Stimulated activated effector memory CD8-positive, alpha-beta T cell treated with anti-CD3 and anti-CD28 coated beads, Interleukin-12 subunit alpha, Interleukin-12 subunit beta, amount 100 ng/mL, for 72 hours (primary cell): ENCODE measurements around the gene SLC35F1.
"Not testable (repeated sequence)": the region's sequence is repeated elsewhere in the genome, so short reads cannot be mapped to it uniquely, and the experiment has no call there.

Experiments used
- ATAC-seq: fragments of 150-1000 bp; cut with Tn5 transposase; 2 replicates; pipeline ENCODE4 v1.10.0; 2021
- DNase-seq, 2 donors: peaks; one replicate each; pipeline ENCODE4 v3.0.0; 2021 to 2022; ENCODE audit warnings: low spot score in 2 of 2
- H3K27ac Mint-ChIP-seq: one replicate; pipeline ENCODE4 v1.8.0; 2022; ENCODE audit warnings: mild to moderate bottlenecking, mixed read lengths
- H3K36me3 Mint-ChIP-seq: one replicate; pipeline ENCODE4 v1.8.0; 2022; ENCODE audit warnings: mild to moderate bottlenecking, mixed read lengths
- H3K4me1 Mint-ChIP-seq: one replicate; pipeline ENCODE4 v1.8.0; 2022; ENCODE audit warnings: mixed read lengths
- H3K4me3 Mint-ChIP-seq: one replicate; pipeline ENCODE4 v1.8.0; 2022; ENCODE audit warnings: mild to moderate bottlenecking, mixed read lengths
- H3K9me3 Mint-ChIP-seq: one replicate; pipeline ENCODE4 v1.8.0; 2022; ENCODE audit warnings: mixed read lengths

The SLC35F1 gene

GRCh38 chr6:117955684-117956256, 48.7 kb downstream of the SLC35F1 start:
- Mint-ChIP-seq H3K36me3 (no peaks in the 10 kb centered on the region), H3K4me3 (no peak overlapping the region), H3K27ac (no peak overlapping the region), H3K4me1 (no peaks in the 10 kb centered on the region), H3K9me3 (no peaks in the 10 kb centered on the region)
- no peak for DNase-seq
- ATAC-seq = peak; percentile 39

DNA sequence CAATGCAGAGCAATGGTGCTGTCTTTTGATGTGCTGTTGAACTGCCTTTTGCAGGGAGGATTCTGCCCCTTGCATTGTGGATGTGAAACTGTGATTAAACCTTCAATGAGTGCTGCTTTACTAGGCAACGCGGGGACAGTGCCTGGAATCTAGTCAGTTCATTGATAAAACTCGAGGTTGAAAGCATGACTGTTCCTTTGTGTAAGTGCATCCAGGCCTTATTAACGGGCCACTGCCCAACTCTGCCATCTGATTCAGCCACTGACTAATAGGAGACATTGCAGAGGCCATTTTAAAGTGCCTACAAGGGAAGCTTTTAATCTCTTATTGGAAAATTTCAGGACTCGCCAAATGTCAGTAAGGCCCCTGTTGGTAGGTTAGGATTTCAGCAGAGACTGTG, 49.3 kb downstream of the SLC35F1 start:
- no peak for ATAC-seq
- Mint-ChIP-seq H3K9me3 (no peaks in the 10 kb centered on the region), H3K4me1 (no peaks in the 10 kb centered on the region), H3K27ac (no peak overlapping the region), H3K36me3 (no peaks in the 10 kb centered on the region), H3K4me3 (no peak overlapping the region)
- no peak for DNase-seq

GRCh38 chr6:117958536-117958935, 51.5 kb downstream of the SLC35F1 start:
- Mint-ChIP-seq H3K4me3 (no peak overlapping the region), H3K36me3 (no peaks in the 10 kb centered on the region)

DNA sequence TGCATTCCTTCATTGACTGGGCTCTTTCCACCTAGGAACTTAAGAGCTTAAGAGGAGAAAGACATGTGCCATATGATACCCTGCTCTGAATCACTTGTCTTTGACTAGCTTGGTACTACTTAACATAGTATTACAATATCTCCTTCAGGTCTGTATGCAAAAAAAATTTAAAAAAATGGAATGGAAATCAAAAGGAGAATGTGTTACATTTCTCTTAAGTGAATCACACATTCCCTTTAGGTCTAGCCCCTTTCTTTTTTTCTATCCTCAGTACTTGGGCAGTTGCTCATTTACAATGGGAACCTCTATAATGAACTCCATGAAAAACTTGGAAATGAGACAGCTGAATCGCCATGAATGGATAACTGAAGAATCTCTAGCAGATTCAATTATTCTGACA, 53.8 kb downstream of the SLC35F1 start:
- Mint-ChIP-seq H3K27ac (no peak overlapping the region), H3K4me1 (no peaks in the 10 kb centered on the region), H3K36me3 (no peaks in the 10 kb centered on the region), H3K4me3 (no peak overlapping the region), H3K9me3 (peaks cover 3% of the 10 kb centered on the region)
- ATAC-seq (no peak), DNase-seq (no peak)

More at GRCh38 chr6:117958536-117958935, 51.5 kb downstream of the SLC35F1 start:
- no peak for ATAC-seq
- no peak for DNase-seq
- Mint-ChIP-seq H3K9me3 (no peaks in the 10 kb centered on the region), H3K27ac (no peak overlapping the region), H3K4me1 (no peaks in the 10 kb centered on the region)

DNA sequence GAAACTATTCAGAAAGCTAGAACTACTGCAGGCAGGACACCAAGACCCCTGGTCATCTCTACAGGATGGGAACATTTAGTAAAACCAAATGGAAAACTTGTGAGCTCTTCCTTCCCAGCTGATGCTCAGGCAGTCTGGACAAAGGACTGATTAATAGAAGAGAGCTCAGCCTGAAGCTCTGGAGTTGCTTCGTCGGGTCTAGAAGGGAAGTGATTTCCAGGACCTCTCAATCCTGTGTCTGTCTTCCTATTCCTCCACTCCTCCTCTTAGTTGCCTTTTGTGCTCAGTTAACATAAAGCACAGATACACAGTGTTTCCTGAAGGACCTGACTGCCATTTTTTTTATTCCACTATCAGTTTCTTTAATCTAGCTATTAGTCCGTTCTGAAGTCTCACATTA, 54.2 kb downstream of the SLC35F1 start:
- Mint-ChIP-seq H3K36me3 (no peaks in the 10 kb centered on the region), H3K27ac (no peak overlapping the region), H3K9me3 (peaks cover 3% of the 10 kb centered on the region), H3K4me1 (no peaks in the 10 kb centered on the region), H3K4me3 (no peak overlapping the region)
- no peak for ATAC-seq
- DNase-seq = no peak

DNA sequence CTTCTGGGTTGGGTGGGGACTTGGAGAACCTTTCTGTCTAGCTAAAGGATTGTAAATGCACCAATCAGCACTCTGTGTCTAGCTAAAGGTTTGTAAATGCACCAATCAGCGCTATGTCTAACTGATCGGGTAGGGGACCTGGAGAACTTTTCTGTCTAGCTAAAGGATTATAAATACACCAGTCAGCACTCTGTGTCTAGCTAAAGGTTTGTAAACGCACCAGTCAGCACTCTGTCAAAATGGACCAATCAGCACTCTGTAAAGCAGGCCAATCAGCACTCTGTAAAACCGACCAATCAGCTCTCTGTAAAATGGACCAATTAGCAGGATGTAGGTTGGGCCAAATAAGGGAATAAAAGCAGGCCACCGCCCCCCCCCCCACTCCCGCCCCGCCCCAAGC, 58.7 kb downstream of the SLC35F1 start:
- not testable (repeated sequence) for H3K9me3 Mint-ChIP-seq, H3K4me3 Mint-ChIP-seq, H3K4me1 Mint-ChIP-seq, DNase-seq, ATAC-seq, H3K27ac Mint-ChIP-seq, H3K36me3 Mint-ChIP-seq

GRCh38 chr6:117971637-117972036, 64.6 kb downstream of the SLC35F1 start:
- no peak for ATAC-seq
- Mint-ChIP-seq H3K4me1 (no peaks in the 10 kb centered on the region), H3K27ac (no peak overlapping the region), H3K4me3 (no peak overlapping the region), H3K9me3 (peaks cover under 1% of the 10 kb centered on the region), H3K36me3 (no peaks in the 10 kb centered on the region)
- DNase-seq = no peak

GRCh38 chr6:117974914-117975627, 68.0 kb downstream of the SLC35F1 start:
- no peaks in the 10 kb centered on the region for H3K36me3 Mint-ChIP-seq
- H3K9me3 Mint-ChIP-seq = no peaks in the 10 kb centered on the region
- DNase-seq (no peak), ATAC-seq (no peak)
- H3K4me1 Mint-ChIP-seq = no peaks in the 10 kb centered on the region
- H3K27ac Mint-ChIP-seq = no peak overlapping the region
- no peak overlapping the region for H3K4me3 Mint-ChIP-seq

DNA sequence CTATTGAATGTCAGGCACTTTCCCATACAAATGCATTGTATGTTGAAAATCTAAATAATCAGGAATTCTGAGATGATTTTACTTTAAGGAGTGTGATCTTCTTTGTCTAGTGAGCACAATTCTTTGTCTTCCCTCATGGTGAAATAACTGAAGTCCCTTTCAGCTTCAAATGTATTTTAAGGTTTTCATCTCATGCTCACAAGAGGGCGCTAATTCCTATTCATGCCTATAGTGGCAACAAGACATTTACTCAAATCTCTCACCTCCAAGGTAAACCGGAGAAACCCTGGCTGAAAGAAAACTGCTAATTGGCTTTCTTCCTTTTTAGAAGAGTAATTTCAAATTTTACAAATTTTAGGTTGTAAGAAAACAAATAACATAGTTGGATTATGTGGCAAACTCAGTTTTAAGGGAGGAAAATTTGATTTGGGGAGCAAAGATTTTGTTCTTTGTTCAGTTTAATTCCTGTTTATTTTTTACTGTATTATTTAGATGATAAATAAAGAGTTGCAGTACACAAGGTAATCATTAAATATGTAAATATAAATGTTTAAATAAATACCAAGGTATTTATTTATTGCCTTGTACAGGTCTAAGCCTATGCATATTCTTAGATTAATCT, 69.1 kb downstream of the SLC35F1 start:
- DNase-seq = no peak
- Mint-ChIP-seq H3K27ac (no peak overlapping the region), H3K9me3 (no peaks in the 10 kb centered on the region), H3K36me3 (no peaks in the 10 kb centered on the region), H3K4me1 (no peaks in the 10 kb centered on the region), H3K4me3 (no peak overlapping the region)
- ATAC-seq = no peak

DNA sequence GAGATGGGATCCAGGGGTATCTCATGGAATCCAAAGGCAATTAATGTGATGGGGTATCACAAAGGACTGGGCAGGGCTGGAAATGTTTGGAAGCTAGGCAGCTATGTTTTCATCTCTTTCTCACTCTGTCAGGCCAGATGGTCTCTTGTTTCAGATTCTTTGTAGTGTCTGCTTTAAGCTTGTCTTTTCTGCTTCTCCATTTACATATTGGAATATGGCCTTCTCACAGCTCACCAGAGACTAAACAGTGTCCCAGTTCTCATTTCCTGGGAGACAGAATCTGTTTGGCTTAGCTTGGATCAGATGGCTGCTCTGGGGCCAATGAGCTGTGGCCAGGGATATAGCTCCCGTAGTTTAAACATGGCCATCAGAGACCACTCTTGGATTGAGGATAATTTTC, 78.9 kb downstream of the SLC35F1 start:
- Mint-ChIP-seq H3K27ac (no peak overlapping the region), H3K36me3 (no peaks in the 10 kb centered on the region), H3K4me3 (no peak overlapping the region), H3K4me1 (no peaks in the 10 kb centered on the region), H3K9me3 (no peaks in the 10 kb centered on the region)
- no peak for DNase-seq
- ATAC-seq = no peak

- DNase-seq (no peak), ATAC-seq (no peak)
- no peaks in the 10 kb centered on the region for H3K9me3 Mint-ChIP-seq
- H3K4me1 Mint-ChIP-seq = no peaks in the 10 kb centered on the region
- H3K27ac Mint-ChIP-seq = no peak overlapping the region
- no peaks in the 10 kb centered on the region for H3K36me3 Mint-ChIP-seq
- no peak overlapping the region for H3K4me3 Mint-ChIP-seq
These were observed 79.3 kb downstream of the SLC35F1 start for GRCh38 chr6:117986396-117986795.

DNA sequence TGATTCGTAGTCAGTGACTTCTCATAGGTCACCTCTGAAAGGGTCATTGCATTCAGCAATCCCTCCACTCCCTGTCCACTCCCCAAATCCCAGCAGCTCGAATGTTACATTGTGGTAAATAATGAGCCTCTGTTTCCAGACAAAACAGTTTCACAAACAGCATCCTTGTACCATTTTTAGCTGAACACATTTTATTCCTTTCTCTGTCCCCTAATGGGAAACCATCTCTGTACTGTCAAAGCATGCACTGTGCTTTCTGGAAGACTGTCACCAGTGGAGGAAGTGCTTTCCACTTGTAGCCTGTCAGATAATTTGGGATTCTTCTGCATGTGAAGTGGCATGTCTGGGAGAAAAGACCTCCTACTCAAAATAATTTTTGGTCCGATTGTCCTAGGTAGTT, 82.0 kb downstream of the SLC35F1 start:
- ATAC-seq (no peak), DNase-seq (no peak)
- no peak overlapping the region for H3K27ac Mint-ChIP-seq
- no peaks in the 10 kb centered on the region for H3K4me1 Mint-ChIP-seq
- no peaks in the 10 kb centered on the region for H3K9me3 Mint-ChIP-seq
- H3K4me3 Mint-ChIP-seq = no peak overlapping the region
- H3K36me3 Mint-ChIP-seq = no peaks in the 10 kb centered on the region

DNA sequence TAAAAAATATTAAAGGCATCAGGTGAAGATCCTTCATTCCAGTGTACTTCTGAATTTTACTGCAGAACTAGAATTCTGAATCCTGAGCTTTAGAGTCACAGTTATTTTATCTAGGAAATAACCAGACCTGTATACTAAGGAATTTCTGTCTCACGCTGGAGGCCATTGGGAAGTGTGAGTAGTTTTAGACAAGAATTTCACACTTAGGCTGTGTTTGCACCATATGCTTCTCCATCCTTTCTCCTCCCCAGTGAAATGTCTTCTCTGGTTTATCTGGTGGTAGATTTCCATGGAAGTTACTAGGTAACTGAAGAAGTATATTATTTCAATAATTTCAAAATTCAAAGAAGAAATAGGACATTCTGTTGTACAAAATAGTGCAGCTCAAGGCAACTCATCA, 83.1 kb downstream of the SLC35F1 start:
- H3K36me3 Mint-ChIP-seq = no peaks in the 10 kb centered on the region
- ATAC-seq (no peak), DNase-seq (no peak)
- H3K4me1 Mint-ChIP-seq = no peaks in the 10 kb centered on the region
- H3K4me3 Mint-ChIP-seq = no peak overlapping the region
- no peaks in the 10 kb centered on the region for H3K9me3 Mint-ChIP-seq
- H3K27ac Mint-ChIP-seq = no peak overlapping the region

DNA sequence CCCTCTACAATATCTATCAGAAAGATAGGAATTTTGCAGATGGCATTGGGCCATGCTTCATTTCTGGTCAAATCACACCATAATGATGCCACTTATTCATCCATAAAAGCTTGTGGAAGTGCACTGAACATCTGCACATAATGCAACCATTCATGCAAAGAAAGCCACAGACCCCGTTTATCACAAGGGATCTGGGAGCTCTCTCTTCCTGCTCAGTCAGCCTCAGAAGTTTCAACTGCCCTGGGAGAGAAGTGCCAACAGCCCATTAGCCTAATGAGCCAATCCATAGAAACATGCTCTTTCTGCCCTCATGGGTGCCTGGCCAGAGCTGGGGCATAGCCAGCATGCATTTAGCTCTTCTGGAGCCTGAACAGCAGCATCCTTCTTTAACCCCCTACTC, 85.8 kb downstream of the SLC35F1 start:
- DNase-seq = no peak
- Mint-ChIP-seq H3K4me1 (no peaks in the 10 kb centered on the region), H3K36me3 (no peaks in the 10 kb centered on the region), H3K27ac (no peak overlapping the region), H3K9me3 (no peaks in the 10 kb centered on the region), H3K4me3 (no peak overlapping the region)
- ATAC-seq = no peak

DNA sequence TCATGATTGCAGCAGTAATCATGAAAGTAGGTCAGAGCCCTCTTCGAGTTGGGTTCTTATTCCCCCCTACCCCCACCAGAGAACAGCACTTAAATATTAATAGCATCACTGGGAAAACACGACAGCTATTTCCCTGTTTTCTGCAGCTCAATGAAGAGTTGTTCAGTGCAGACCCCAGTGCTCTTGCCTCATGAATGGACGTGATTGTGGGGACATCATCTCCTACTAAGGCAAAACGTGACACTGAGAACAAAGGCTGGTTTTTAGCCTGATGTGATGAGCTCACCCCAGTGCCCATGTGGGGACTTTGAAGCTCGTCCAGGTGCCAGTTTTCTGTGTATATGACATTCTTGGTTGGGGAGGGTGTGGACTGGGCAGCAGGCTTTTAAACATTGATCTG, 105.9 kb downstream of the SLC35F1 start:
- Mint-ChIP-seq H3K36me3 (no peaks in the 10 kb centered on the region), H3K9me3 (no peaks in the 10 kb centered on the region), H3K27ac (no peak overlapping the region), H3K4me3 (no peak overlapping the region), H3K4me1 (no peaks in the 10 kb centered on the region)
- ATAC-seq = no peak
- DNase-seq = no peak

DNA sequence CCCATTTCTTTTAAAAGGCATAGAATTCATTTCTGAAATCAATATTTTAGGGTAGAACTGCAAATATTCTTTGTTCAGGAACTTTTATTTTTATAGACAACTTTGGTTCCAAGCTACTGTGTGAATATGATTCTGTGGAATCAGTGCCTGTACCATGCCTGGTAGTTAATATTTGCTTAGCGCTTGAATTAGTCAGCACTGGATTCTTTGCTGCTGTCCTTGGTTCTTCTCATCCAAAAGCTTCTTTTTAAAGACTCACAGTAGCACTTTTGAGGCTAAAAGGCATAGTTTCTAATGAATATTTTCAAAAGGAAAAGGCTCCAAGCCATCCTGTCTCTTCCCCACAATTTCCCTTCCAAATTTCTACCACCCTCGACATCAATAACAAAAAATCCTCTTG, 109.5 kb downstream of the SLC35F1 start:
- H3K4me1 Mint-ChIP-seq = no peaks in the 10 kb centered on the region
- ATAC-seq = no peak
- no peaks in the 10 kb centered on the region for H3K9me3 Mint-ChIP-seq
- H3K36me3 Mint-ChIP-seq = no peaks in the 10 kb centered on the region
- H3K27ac Mint-ChIP-seq = no peak overlapping the region
- no peak overlapping the region for H3K4me3 Mint-ChIP-seq
- DNase-seq = no peak
